ENCODE results near the gene STK39.

STK39 gene

DNA sequence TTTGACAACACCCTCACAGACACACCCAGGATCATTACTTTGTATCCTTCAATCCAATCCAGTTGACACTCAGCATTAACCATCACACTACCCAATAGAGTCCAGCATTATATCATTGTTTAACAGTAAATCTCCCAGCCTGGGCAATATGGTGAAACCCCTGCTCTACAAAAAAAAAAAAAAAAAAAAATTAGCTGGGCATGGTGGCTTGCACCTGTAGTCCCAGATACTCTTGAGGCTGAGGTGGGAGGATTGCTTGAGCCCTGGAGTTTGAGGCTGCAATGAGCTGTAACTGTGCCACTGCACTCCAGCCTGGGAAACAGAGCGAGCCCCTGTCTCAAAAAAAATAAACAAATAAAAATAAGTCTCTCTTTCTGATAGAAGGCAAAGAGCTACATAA, 304.0 kb downstream of the STK39 start:
- no peak for DNase-seq (ENCODE audit: low read depth)
- TF ChIP-seq, protein P1, sequence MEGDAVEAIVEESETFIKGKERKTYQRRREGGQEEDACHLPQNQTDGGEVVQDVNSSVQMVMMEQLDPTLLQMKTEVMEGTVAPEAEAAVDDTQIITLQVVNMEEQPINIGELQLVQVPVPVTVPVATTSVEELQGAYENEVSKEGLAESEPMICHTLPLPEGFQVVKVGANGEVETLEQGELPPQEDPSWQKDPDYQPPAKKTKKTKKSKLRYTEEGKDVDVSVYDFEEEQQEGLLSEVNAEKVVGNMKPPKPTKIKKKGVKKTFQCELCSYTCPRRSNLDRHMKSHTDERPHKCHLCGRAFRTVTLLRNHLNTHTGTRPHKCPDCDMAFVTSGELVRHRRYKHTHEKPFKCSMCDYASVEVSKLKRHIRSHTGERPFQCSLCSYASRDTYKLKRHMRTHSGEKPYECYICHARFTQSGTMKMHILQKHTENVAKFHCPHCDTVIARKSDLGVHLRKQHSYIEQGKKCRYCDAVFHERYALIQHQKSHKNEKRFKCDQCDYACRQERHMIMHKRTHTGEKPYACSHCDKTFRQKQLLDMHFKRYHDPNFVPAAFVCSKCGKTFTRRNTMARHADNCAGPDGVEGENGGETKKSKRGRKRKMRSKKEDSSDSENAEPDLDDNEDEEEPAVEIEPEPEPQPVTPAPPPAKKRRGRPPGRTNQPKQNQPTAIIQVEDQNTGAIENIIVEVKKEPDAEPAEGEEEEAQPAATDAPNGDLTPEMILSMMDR (conservative IDR thresholded peaks at IDR 0.05; ENCODE audit: low read depth, low read length) = no peak
- no peak overlapping the region for H3K4me3 ChIP-seq (ENCODE audit: low read length)

DNA sequence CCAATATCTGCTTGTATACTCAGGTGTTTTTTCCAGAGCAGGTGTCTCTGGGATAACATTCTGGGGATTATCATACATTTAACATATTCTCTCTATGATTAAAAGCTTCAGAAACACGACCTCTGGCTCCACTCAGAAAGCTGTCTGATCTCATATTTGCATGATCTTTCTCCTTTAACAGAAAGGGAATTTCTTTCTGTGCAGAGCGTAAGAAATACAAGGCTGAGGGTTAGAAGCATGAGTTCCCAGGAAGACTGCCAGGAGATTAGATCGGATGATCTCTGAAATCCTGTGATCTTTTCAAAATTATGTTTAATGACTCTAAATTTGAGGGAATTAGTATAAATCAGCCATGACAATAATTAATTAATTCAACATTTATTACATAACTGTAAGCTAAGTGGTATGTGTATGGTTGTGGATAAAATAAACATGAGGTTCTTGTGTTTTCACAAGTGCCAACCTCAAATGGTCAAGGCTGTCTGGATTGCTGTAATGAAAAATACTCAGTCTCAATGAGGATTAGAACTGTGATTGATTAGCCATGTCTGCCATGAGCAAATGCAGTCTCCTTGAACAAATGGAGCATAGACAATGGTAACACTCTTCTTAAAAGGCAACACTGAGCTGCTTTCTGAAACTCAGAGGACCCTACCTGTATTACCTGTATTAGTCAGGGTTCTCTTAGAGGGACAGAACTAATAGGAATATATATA, 304.9 kb downstream of the STK39 start:
- TF ChIP-seq, protein P1 (conservative IDR thresholded peaks at IDR 0.05; ENCODE audit: low read depth, low read length) = no peak
- DNase-seq (ENCODE audit: low read depth) = peak; percentile 85
- no peak overlapping the region for H3K4me3 ChIP-seq (ENCODE audit: low read length)

- DNase-seq (ENCODE audit: low read depth) = no peak
- no peak overlapping the region for H3K4me3 ChIP-seq (ENCODE audit: low read length)
- TF ChIP-seq, protein P1 (conservative IDR thresholded peaks at IDR 0.05; ENCODE audit: low read depth, low read length) = no peak
Measured at GRCh38 chr2:167941604-167942003, 305.8 kb downstream of the STK39 start.

DNA sequence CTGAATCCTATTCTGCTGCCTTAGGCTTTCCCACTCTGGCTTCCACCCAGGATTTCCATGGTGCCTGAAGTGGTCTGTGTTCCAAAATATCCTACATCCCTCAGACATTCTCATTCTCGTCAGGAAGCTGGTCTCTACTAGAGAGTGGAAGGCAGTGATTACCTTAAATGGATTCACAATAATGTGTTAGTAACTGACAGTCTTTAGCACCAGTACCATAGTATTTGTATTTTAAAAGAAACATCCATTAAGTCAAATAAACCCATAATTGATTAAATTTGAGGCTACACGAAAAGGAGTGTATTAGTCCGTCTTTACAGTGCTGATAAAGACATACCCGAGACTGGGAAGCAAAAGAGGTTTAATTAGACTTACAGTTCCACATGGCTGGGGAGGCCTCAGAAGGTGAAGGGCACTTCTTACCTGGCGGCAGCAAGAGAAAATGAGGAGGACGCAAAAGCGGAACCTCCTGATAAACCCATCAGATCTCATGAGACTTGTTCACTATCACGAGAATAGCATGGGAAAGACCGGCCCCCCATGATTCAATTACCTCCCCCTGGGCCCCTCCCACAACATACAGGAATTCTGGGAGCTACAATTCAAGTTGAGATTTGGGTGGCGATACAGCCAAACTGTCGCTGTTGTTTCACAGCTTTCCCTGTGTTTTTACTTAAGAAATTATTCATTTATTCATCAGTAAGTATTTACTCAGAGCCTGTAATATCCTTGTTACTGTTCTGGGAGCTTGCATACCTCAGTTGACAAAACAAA, 306.5 kb downstream of the STK39 start:
- no peak for DNase-seq (ENCODE audit: low read depth)
- TF ChIP-seq, protein P1 (conservative IDR thresholded peaks at IDR 0.05; ENCODE audit: low read depth, low read length) = no peak
- H3K4me3 ChIP-seq (ENCODE audit: low read length) = no peak overlapping the region

GRCh38 chr2:167940346-167940725, 307.1 kb downstream of the STK39 start:
- TF ChIP-seq, protein P1 (conservative IDR thresholded peaks at IDR 0.05; ENCODE audit: low read depth, low read length) = no peak
- H3K4me3 ChIP-seq (ENCODE audit: low read length) = no peak overlapping the region
- DNase-seq (ENCODE audit: low read depth) = no peak

- TF ChIP-seq, protein P1 (conservative IDR thresholded peaks at IDR 0.05; ENCODE audit: low read depth, low read length) = no peak
- no peak for DNase-seq (ENCODE audit: low read depth)
- H3K4me3 ChIP-seq (ENCODE audit: low read length) = no peak overlapping the region
Measured at GRCh38 chr2:167939514-167940345, 307.7 kb downstream of the STK39 start.

All from retinal pigment epithelial cell (primary cell).